ENCODE data around the gene AS3MT. TPM values are rescaled to one million over a fixed set of nuclear protein-coding genes. Genes with fewer than 3 reads are reported as not detected.

AS3MT gene
- total RNA-seq, 1 donor from 2014 or later: 8.7 TPM

DNA sequence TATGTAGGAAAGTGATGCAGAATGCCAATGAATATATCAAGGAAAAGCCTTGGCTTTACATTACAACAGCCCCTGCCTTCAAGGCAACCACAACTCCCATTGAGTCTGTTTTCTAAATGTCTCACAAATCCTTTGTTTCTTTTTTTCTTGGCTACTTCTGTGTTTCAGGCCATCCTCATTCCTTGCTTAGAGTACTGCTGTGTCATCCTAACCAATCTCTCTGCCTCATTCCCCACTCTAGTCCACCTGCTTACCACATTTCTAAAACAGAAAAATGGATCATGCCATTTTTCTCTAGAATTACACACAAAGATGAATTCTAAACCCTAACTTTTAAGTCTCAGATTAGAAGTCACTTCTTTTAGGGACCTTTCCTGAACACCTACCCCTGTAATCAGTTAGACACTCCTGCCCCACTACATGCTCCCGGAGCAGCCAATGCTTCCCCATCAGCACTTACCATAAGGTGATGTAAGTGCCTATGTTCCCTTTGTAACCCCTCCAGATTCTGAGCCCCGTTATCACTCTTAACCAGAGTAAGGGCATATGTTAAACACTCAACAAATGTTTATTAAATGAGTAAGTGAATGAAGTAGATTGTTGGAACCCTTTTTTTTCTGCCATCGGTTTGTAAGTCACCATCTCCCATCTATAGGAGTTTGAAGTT, 12.4 kb upstream of the AS3MT start:
- DNase-seq: no peak

DNA sequence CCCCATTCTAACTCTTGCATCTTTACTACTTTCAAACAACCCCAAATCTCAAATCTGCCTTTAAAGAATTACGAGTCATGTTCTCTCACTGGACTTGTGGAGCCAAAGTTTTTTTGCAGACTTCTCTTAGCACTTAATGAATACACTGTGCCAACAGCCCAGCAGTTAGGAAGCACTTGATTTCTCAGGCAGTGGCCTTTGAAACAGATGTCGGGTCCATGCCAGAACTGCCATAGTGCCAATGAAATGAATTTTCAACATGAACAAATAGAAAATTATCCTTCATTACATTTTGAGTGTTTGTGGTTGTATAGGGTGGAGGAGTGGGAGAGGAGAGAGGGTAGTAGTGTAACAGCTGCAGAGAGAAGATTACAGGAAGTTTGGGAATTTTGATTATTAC, 9.4 kb upstream of the AS3MT start:
- DNase-seq: peak; percentile 8

DNA sequence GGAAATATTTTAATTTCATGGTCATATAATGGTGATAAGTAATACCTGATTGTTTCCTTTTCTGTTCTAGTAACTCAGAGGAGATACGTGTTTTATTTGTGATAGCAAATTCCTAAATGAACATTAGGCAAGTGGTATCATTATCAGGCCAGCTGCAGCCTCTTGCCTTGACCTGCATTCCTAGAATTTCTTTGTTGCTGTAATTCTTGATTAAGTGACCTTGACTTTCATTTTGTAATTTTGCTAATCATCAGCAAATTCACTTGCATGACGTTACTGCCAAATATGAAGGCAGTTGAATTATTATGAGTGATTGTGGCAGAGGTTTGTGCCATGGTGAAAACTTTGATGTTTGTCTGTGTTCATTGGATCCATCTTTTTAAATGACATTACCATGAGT, 5.6 kb upstream of the AS3MT start:
- DNase-seq: no peak

DNA sequence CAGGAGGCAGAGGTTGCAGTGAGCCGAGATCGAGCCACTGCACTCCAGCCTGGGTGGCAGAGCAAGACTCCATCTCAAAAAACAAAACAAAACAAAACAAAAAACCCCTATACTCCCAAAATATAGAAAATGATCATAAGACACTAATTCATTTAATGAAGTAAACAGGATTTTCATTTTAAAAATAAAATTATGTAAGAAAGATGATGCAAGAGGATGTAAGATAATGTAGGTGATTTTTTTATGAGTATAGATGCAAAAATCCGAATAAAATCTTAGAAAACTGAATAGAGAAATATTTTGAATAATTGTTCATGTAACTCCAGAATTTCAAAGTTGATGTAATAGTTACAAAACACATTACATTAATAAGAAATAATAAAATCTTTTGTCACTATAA, 3.6 kb upstream of the AS3MT start:
- no peak for DNase-seq

DNA sequence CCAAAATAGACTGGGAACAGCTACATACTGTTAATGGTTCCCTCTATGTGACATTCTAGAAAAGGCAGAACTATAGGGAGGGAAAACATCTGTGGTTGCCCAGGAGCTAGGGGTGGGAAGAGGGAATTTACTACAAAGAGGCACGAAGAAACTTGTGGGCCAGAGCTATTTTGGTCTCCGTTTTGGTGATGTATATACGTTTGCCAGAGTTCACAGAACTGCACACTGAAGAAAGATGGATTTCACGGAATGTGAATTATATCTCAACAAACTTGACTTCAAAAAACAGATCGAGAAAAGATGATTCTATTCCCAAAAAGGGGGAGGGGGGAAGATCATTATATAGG, 386 bp upstream of the AS3MT start:
- DNase-seq: peak; percentile 51

DNA sequence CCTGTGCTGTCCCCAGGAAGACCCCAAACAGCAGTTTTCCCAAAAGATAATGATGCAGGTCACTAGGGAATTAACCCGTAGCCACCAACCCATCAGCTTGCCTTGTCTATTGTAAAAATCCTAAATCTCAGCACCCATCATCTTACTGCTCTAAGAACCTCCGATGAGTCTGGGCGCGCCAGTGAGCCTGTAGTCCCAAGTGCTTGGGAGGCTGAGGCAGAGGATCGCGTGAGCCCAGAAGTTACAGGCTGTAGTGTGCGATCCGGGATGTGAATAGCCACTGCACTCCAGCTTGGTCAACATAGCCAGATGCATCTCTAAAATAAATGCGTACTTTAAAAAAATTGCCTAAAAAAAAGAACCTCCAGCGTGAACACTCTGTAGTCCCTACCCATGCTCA, 951 bp downstream of the AS3MT start:
- no peak for DNase-seq

DNA sequence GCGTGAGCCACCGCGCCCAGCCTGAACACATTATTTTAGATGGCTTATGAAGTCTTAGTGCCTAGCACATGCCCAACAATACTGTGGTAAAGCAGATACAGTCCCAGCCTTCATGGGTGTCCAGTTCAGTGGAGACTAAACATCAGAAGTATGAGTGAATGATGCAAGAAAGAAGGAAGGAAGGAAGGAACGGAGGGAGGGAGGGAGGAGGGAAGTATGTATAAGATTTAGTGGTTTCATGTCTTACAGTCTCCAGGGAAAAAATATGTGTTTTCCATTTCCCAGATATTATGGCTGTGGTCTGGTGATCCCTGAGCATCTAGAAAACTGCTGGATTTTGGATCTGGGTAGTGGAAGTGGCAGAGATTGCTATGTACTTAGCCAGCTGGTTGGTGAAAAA, 2.9 kb downstream of the AS3MT start:
- DNase-seq: no peak

DNA sequence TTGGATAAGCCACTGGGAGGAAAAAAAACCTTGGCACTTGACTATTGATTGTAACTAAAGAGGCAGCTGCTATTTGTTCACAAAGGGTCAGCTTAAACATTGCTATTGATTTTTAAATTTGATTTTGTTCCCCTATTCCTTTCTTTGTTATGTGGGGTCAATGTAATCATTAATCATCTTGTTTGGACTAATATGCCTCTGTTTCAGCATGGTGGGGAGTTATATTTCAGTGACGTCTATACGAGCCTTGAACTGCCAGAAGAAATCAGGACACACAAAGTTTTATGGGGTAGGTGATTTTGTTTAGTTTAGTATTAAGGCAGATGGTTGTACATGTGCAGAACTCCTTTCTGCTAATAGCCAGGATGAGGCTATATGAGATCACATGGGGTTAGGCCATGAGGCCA, 7.5 kb downstream of the AS3MT start:
- no peak for DNase-seq

DNA sequence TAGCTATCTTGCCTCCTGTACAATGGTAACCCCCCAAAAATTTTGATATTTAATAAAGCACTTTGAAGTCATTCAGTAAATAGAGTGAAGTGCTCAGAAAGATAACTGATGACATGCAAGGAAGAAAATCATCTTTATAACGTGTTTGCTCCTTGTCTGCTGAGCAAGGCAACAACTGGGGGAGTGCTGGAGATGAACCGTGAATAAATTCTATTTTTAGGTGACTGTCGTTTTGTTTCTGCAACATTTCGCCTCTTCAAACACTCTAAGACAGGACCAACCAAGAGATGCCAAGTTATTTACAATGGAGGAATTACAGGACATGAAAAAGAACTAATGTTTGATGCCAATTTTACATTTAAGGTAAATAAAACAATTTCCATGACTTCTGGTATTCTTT, 9.4 kb downstream of the AS3MT start:
- no peak for DNase-seq

DNA sequence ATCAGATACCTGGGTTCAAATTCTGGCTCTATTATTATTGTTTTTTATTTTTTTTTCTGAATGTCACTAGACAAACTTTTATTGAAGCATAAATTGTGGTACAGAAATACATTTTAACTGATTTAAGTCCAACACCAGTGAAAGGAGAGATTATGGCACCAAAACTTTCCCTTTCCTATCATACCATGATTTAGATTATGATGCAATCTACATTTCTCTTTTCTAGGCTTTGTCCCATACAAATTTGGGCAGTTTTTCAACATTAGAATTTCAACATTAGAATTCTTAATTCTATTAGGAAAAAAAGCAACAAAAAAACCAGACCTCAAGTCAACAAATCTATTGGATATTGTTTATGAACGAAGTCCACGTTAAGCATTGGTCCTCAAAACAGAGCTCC, 11.0 kb downstream of the AS3MT start:
- no peak for DNase-seq

DNA sequence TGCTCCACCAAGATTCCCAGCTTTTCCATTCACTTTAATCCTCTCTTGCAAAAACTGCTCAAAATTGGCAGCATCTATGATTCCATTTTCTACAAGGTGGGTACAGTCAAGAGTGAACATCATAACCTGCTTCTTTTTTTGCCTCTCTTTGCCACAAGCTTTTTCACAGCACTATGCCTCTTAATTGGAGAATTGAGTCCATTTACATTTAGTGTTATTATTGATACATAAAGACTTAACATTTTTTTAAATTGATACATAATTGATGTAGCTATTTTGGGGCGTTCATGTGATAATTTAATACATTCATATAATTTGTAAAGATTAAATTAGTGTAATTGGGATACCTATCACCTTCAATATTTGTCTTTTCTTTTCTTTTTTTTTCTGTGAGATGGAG, 18.8 kb downstream of the AS3MT start:
- DNase-seq: no peak

DNA sequence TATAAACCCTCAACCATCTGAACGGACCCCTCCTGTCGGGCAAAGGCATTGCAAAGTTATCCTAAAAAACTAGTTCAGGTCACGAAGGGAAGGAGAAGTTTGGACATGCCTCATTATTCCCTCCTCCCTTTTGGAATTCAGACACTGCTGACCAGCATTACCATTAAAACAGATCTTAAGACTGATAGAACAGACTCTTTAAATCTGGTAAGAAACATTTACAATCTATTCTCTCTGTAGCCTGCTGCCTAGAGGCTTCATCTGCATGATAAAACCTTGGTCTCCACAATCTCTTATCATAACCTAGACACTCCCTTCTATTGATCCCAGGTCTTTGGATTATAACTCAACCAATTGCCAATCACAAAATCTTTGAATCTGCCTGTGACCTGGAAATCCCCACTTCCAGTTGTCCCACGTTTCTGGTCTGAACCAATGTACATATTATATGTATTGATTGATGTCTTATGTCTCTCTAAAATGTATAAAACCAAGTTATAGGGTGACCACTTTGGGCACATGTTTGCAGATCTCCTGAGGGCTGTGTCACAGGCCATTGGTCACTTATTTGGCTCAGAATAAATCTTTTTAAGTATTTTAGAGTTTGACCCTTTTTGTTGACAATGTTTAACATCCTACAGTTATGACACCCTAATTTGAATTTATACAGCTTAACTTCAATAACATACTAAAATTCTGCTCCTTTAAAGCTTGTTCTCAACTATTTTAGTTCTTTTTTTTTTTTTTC, 25.4 kb downstream of the AS3MT start:
- DNase-seq: no peak

DNA sequence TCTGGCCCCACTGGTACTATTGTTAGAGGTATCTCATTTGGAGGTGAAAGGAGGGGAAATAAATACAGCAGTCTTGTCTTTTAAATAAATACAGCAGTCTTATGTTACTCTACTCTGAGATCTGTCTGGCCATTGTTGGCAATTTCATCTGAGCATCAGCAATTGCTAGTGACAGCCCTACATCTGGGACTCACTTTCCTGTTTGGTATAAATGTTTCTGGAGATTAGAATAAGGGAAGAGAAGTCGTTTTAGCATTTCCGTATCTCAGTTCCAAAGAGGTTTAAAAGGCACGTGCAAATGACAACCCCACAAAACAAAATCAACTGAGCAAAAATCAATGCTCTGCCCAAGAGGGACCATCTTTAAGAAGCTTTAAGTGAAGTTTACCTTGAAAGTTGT, 30.7 kb downstream of the AS3MT start:
- no peak for DNase-seq

DNA sequence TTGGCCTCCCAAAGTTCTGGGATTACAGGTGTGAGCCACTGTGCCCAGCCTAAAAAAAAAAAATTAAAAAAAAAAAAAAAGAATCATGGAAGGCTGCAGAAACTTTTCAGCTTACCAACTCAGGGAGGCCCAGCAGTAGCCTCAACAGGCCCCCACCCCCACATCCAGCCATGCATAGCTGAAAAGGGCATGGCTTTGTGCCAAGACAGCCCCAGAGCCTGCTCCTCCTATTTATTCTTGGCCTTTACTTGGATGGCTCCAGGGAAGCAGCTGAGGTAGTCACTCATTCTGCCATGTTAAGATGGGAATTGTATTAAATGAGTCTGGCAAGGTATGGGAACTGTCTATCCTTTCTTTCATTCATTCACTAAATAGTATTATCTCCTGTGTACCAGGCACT, 35.1 kb downstream of the AS3MT start:
- peak; percentile 51 for DNase-seq

DNA sequence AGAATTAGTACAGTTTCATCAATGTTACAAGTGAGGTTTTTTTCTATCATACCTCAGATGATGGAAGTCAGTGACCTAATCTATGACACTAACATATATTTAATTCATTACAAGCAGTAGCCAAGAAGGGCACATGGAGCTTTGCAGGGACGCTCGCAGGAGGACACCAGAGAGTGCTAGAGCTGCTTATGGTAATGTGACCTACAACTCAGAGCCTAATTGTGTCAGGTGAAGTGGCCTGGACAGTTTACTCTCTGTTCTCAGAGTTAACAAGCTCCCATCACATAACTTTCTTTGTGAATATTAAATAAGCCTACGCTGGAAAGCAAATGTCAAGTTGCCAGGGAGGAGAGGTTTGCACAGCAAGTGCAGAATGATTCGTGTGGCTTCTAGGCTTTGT, 37.2 kb downstream of the AS3MT start:
- DNase-seq: no peak

DNA sequence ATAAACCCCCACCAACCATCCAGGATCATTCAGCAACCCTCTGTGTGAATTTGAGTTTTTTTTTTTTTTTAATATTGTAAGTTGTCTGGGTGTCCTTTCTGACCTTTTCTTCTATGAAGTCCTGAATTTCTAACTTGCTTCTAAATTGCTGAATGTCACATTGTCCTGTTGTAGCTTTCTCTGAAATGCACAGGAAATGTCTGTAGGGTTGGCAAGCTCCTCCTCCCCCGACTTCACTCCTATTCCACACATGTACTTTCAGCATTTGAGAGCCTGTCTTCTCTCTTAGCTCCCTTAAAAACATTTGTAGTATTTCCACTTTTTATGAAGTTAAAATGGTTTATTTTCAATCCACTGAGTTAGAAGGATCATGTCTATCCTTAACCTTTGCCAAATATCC, 45.5 kb downstream of the AS3MT start:
- no peak for DNase-seq

DNA sequence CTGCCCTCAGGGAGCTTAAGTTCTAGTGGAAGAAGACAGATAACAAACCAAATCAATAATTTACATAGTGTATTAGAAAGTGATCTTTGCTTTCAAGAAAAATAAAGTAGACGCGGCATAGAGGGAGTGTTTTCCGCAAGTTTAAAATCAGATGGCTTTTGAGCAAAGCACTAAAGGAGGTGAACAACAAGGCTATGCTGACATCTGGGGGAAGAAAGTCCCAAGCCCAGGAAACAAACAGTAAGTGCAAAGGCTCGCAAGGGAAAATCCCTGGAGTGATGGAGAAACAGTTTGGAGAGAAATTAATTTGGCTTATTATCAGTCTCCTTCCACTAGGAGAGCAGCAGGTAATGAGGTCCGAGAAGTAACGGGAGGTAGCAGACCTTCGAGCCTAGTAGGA, 46.9 kb downstream of the AS3MT start:
- no peak for DNase-seq

DNA sequence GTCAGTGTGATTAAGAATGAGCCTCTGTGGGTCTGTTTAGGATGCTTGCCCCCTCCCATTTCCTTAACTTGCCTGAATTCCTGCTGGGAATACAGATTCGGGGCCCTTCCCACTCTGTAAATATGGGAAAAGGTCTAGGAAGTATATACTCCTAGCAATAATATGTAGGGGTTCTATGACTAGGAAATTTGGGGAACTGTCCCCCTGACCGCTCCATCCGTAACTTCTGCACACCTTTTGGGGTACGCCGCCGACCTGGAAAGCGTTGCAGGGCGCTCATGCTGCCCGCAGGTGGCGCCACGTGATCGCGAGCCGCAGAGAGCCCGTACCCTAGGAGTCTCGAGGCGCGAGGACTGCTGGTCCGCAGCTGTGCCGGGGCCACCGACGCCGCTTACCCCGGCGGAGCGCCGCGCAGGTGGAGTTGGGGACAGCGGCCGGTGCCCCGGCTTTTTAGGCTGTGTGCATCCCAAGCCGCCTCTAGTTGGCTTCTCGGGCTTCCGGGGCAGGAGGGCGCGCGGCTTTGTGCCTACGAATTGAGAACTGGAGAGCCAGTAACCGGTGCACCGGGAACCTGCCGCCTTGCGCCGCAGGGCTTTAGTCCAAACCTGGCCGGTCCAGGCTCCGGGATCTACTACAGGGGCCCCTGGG, 48.2 kb downstream of the AS3MT start:
- DNase-seq: peak; percentile 89

DNA sequence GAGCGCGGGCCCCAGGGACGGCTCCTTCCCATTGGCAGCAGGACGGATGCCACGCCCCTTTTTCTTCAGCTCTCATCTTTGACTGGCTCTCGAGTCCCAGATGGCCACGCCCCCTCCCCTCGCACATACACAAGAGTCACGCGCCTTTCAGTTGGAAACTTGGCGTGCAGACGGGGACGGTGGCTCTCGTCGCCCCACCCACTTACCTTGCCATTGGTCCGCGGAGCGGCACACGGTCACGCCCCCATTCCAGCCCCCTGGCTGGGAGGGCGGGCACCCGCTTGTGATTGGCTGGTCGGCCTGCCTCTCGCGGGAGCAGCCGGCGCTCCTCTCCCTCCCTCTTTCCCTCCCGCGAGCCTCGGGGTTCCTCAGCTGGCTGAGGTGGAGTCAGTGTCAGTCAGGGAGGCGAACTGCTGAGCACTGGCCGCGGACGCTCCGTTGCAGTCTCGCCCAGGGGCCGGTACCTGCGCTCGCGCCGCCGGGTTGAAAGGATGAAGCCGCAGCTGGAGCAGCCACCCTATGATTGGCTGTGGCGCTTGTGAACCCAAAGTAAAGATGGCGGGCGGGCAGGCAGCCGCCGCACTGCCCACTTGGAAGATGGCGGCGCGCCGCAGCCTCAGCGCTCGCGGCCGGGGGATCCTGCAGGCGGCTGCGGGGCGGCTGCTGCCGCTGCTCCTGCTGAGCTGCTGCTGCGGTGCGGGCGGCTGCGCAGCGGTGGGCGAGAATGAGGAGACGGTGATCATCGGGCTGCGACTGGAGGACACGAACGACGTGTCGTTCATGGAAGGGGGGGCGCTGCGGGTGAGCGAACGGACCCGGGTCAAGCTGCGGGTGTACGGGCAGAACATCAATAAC, 48.9 kb downstream of the AS3MT start, which contains the start of gene CNNM2:
Gene CNNM2, plus strand, starts transcription at position 333 of the 855 bp plus-strand sequence. Its CDS starts 187 bp downstream, at position 520.
- peak; percentile 100 for DNase-seq

DNA sequence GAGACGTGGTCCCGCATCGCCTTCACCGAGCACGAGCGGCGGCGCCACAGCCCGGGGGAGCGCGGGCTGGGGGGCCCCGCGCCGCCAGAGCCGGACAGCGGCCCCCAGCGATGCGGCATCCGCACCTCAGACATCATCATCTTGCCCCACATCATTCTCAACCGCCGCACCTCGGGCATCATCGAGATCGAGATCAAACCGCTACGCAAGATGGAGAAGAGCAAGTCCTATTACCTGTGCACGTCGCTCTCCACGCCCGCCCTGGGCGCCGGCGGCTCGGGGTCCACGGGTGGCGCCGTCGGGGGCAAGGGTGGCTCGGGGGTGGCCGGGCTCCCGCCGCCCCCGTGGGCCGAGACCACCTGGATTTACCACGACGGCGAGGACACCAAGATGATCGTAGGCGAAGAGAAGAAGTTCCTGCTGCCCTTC, 49.6 kb downstream of the AS3MT start:
- DNase-seq: no peak

DNA sequence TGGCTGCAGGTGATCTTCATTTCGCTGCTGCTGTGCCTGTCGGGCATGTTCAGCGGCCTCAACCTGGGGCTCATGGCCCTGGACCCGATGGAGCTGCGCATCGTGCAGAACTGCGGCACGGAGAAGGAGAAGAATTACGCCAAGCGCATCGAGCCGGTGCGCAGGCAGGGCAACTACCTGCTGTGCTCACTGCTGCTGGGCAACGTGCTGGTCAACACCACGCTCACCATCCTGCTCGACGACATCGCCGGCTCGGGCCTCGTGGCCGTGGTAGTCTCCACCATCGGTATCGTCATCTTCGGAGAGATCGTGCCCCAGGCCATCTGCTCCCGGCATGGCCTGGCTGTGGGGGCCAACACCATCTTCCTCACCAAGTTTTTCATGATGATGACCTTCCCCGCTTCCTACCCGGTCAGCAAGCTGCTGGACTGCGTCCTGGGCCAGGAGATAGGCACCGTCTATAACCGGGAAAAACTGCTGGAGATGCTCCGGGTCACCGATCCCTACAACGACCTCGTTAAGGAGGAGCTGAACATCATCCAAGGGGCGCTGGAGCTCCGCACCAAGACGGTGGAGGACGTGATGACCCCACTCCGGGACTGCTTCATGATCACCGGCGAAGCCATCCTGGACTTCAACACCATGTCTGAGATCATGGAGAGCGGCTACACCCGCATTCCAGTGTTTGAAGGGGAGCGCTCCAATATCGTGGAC, 50.1 kb downstream of the AS3MT start:
- DNase-seq: peak; percentile 16

Data from tongue (tissue), 2 donors.